Measurements from ENCODE around the gene NBEA. TPM values are rescaled to one million over a fixed set of nuclear protein-coding genes. Genes with fewer than 3 reads are reported as not detected.

NBEA gene
- total and polyA plus RNA-seq, 2 experiments from 2014 or later: 9.1 to 29.1 TPM

DNA sequence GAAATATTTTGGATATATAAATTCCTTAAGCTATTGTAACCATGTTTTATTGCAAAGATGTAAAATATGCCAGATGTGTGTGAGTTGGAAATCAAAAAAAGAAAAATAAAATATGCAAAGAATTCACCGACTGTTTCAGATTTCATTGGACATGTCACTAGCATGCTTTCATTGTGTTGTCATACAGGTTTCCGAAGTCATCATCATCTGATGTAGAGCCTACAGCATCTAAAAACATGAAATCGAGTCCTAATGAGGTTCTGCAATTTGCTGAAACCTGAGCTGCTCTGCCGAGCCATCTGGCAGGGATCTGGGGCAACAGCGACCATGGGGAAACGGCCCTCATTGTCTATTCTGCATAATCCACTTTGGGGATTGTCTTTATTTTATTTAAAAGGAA, 730.5 kb downstream of the NBEA start:
- Histone ChIP-seq H4K20me1 (replicated peaks; ENCODE audit: insufficient read depth) (no peaks in the 10 kb centered on the region), H3K27ac (ENCODE audit: low read depth) (no peak overlapping the region), H3K36me3 (ENCODE audit: insufficient read depth) (no peaks in the 10 kb centered on the region), H2AFZ (no peak overlapping the region), H3K27me3 (ENCODE audit: insufficient read depth) (no peaks in the 10 kb centered on the region), H3K4me1 (ENCODE audit: insufficient read depth) (no peaks in the 10 kb centered on the region), H3K4me2 (no peak overlapping the region), H3K9me2 (ENCODE audit: insufficient read depth) (no peaks in the 10 kb centered on the region), H3K4me3 (no peak overlapping the region), H3K79me2 (replicated peaks; ENCODE audit: insufficient read depth) (no peaks in the 10 kb centered on the region), H3F3A (replicated peaks; ENCODE audit: low read depth) (no peaks in the 10 kb centered on the region)
- H3K36me3 Mint-ChIP-seq (ENCODE audit: low read depth): 0 out of 3 replicates have a peak, but pooled peaks cover 3% of the 10 kb centered on the region
- peaks cover 4% of the 10 kb centered on the region; the same call in 1 of the 3 replicates for H3K9me3 Mint-ChIP-seq
- TF ChIP-seq STAT1 (IDR thresholded peaks at IDR 0.05; ENCODE audit: unreplicated experiment): no peak
- no peak for TF ChIP-seq EZH2phosphoT487 (IDR thresholded peaks at IDR 0.05; ENCODE audit: unreplicated experiment)
- no peak for TF ChIP-seq CREB1 (CRISPR knock-in tag; IDR thresholded peaks at IDR 0.05; ENCODE audit: low read depth)
- TF ChIP-seq, protein P1, sequence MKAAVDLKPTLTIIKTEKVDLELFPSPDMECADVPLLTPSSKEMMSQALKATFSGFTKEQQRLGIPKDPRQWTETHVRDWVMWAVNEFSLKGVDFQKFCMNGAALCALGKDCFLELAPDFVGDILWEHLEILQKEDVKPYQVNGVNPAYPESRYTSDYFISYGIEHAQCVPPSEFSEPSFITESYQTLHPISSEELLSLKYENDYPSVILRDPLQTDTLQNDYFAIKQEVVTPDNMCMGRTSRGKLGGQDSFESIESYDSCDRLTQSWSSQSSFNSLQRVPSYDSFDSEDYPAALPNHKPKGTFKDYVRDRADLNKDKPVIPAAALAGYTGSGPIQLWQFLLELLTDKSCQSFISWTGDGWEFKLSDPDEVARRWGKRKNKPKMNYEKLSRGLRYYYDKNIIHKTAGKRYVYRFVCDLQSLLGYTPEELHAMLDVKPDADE (IDR thresholded peaks at IDR 0.05): no peak
- TF ChIP-seq, protein P2, sequence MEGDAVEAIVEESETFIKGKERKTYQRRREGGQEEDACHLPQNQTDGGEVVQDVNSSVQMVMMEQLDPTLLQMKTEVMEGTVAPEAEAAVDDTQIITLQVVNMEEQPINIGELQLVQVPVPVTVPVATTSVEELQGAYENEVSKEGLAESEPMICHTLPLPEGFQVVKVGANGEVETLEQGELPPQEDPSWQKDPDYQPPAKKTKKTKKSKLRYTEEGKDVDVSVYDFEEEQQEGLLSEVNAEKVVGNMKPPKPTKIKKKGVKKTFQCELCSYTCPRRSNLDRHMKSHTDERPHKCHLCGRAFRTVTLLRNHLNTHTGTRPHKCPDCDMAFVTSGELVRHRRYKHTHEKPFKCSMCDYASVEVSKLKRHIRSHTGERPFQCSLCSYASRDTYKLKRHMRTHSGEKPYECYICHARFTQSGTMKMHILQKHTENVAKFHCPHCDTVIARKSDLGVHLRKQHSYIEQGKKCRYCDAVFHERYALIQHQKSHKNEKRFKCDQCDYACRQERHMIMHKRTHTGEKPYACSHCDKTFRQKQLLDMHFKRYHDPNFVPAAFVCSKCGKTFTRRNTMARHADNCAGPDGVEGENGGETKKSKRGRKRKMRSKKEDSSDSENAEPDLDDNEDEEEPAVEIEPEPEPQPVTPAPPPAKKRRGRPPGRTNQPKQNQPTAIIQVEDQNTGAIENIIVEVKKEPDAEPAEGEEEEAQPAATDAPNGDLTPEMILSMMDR (conservative IDR thresholded peaks at IDR 0.05; ENCODE audit: low read depth in 2 of 2): no peak
- TF ChIP-seq JUNB (IDR thresholded peaks at IDR 0.05; ENCODE audit: unreplicated experiment): no peak
- no peak overlapping the region for H3K4me3 Mint-ChIP-seq
- H3K27me3 Mint-ChIP-seq (ENCODE audit: insufficient read depth, low read depth, poor library complexity): no peaks in the 10 kb centered on the region
- H3K4me1 Mint-ChIP-seq: no peaks in the 10 kb centered on the region
- ATAC-seq (no peak; the same call in 2 of the 3 replicates), DNase-seq (ENCODE audit: low spot score) (no peak)
- H3K27ac Mint-ChIP-seq: no peak overlapping the region

DNA sequence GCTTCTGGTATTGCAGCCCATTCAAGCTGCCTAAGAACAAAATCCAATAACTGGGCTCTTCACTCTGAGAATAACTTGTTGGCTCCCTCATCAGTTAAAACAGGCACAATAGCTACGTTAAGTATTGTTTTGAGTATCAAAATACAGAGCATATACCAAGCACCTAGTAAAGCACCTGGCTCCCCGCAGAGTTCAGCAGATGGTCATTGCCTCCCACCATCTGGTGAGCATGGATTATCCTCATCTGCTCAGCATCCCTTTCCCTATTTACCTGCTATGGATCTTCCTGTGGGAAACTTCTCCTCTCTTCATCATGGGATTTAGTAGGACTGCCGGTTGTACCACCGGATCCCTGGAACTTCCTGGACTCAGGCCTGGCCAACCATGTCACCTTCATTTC, 733.6 kb downstream of the NBEA start:
- H3F3A ChIP-seq (replicated peaks; ENCODE audit: low read depth): no peaks in the 10 kb centered on the region
- H3K9me2 ChIP-seq (ENCODE audit: insufficient read depth): no peaks in the 10 kb centered on the region; the same call in 1 of the 2 replicates
- H3K27ac Mint-ChIP-seq: no peak overlapping the region
- H4K20me1 ChIP-seq (replicated peaks; ENCODE audit: insufficient read depth): no peaks in the 10 kb centered on the region
- H3K4me3 Mint-ChIP-seq: no peak overlapping the region
- H3K4me1 ChIP-seq (ENCODE audit: insufficient read depth): no peaks in the 10 kb centered on the region
- no peaks in the 10 kb centered on the region for H3K36me3 ChIP-seq (ENCODE audit: insufficient read depth)
- no peak overlapping the region for H2AFZ ChIP-seq
- ATAC-seq (no peak), DNase-seq (ENCODE audit: low spot score) (no peak)
- H3K79me2 ChIP-seq (replicated peaks; ENCODE audit: insufficient read depth): no peaks in the 10 kb centered on the region
- H3K4me2 ChIP-seq: no peak overlapping the region
- H3K27me3 ChIP-seq (ENCODE audit: insufficient read depth): no peaks in the 10 kb centered on the region
- no peaks in the 10 kb centered on the region for H3K27me3 Mint-ChIP-seq (ENCODE audit: insufficient read depth, low read depth, poor library complexity)
- H3K36me3 Mint-ChIP-seq (ENCODE audit: low read depth): 0 out of 3 replicates have a peak, but pooled peaks cover 3% of the 10 kb centered on the region
- no peaks in the 10 kb centered on the region for H3K4me1 Mint-ChIP-seq
- no peak overlapping the region for H3K4me3 ChIP-seq
- peaks cover 4% of the 10 kb centered on the region; the same call in 1 of the 3 replicates for H3K9me3 Mint-ChIP-seq
- H3K27ac ChIP-seq (ENCODE audit: low read depth): no peak overlapping the region
- TF ChIP-seq, protein P3, sequence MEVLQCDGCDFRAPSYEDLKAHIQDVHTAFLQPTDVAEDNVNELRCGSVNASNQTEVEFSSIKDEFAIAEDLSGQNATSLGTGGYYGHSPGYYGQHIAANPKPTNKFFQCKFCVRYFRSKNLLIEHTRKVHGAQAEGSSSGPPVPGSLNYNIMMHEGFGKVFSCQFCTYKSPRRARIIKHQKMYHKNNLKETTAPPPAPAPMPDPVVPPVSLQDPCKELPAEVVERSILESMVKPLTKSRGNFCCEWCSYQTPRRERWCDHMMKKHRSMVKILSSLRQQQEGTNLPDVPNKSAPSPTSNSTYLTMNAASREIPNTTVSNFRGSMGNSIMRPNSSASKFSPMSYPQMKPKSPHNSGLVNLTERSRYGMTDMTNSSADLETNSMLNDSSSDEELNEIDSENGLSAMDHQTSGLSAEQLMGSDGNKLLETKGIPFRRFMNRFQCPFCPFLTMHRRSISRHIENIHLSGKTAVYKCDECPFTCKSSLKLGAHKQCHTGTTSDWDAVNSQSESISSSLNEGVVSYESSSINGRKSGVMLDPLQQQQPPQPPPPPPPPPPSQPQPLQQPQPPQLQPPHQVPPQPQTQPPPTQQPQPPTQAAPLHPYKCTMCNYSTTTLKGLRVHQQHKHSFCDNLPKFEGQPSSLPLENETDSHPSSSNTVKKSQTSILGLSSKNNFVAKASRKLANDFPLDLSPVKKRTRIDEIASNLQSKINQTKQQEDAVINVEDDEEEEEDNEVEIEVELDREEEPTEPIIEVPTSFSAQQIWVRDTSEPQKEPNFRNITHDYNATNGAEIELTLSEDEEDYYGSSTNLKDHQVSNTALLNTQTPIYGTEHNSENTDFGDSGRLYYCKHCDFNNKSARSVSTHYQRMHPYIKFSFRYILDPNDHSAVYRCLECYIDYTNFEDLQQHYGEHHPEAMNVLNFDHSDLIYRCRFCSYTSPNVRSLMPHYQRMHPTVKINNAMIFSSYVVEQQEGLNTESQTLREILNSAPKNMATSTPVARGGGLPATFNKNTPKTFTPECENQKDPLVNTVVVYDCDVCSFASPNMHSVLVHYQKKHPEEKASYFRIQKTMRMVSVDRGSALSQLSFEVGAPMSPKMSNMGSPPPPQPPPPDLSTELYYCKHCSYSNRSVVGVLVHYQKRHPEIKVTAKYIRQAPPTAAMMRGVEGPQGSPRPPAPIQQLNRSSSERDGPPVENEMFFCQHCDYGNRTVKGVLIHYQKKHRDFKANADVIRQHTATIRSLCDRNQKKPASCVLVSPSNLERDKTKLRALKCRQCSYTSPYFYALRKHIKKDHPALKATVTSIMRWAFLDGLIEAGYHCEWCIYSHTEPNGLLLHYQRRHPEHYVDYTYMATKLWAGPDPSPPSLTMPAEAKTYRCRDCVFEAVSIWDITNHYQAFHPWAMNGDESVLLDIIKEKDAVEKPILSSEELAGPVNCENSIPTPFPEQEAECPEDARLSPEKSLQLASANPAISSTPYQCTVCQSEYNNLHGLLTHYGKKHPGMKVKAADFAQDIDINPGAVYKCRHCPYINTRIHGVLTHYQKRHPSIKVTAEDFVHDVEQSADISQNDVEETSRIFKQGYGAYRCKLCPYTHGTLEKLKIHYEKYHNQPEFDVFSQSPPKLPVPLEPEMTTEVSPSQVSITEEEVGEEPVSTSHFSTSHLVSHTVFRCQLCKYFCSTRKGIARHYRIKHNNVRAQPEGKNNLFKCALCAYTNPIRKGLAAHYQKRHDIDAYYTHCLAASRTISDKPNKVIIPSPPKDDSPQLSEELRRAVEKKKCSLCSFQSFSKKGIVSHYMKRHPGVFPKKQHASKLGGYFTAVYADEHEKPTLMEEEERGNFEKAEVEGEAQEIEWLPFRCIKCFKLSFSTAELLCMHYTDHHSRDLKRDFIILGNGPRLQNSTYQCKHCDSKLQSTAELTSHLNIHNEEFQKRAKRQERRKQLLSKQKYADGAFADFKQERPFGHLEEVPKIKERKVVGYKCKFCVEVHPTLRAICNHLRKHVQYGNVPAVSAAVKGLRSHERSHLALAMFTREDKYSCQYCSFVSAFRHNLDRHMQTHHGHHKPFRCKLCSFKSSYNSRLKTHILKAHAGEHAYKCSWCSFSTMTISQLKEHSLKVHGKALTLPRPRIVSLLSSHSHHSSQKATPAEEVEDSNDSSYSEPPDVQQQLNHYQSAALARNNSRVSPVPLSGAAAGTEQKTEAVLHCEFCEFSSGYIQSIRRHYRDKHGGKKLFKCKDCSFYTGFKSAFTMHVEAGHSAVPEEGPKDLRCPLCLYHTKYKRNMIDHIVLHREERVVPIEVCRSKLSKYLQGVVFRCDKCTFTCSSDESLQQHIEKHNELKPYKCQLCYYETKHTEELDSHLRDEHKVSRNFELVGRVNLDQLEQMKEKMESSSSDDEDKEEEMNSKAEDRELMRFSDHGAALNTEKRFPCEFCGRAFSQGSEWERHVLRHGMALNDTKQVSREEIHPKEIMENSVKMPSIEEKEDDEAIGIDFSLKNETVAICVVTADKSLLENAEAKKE (CRISPR knock-in tag; IDR thresholded peaks at IDR 0.05): no peak
- TF ChIP-seq, protein P2 (conservative IDR thresholded peaks at IDR 0.05; ENCODE audit: low read depth in 2 of 2): no peak

Measured in GM23338 (cell line).